ENCODE results near the gene SPRR2G.

Gene SPRR2G

DNA sequence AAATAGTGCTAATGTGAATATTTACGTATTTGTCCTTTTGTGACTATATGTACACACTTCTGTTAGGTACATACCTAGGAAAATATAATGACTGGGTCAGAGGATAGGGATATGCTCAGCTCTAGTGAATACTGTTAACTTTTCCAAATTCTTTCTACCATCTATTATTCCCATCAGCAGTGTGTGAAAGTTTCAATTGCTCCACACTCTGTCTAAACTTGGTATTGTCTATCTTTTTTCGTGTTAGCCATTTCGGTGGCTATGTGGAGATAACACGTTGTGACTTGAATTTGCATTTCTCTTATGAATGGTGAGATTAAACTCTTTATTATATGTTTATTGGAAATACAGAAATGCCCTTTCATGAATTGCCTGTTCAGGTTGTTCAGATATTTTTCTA lies 29.9 kb upstream of the SPRR2G start:
- Histone ChIP-seq H3K79me2 (no peaks in the 10 kb centered on the region), H3K9me3 (ENCODE audit: control insufficient read depth, low read length) (no peaks in the 10 kb centered on the region), H3K36me3 (ENCODE audit: control insufficient read depth, insufficient read depth, low read length) (no peaks in the 10 kb centered on the region), H3K4me2 (ENCODE audit: low read length) (no peak overlapping the region), H3K27me3 (ENCODE audit: control insufficient read depth, insufficient read depth, low read length) (no peaks in the 10 kb centered on the region), H3K9ac (no peak overlapping the region), H3K4me3 (ENCODE audit: low read depth, low read length) (no peak overlapping the region), H3K4me1 (no peaks in the 10 kb centered on the region), H3K27ac (no peak overlapping the region), H2AFZ (no peak overlapping the region)
- TF ChIP-seq CTCF (IDR thresholded peaks at IDR 0.05) = no peak

GRCh38 chr1:153178922-153179321 lies 28.2 kb upstream of the SPRR2G start:
- no peak overlapping the region for H3K27ac ChIP-seq
- no peaks in the 10 kb centered on the region for H3K9me3 ChIP-seq (ENCODE audit: control insufficient read depth, low read length)
- no peak overlapping the region for H2AFZ ChIP-seq
- no peak overlapping the region for H3K9ac ChIP-seq
- no peak for TF ChIP-seq CTCF (IDR thresholded peaks at IDR 0.05)
- no peaks in the 10 kb centered on the region for H3K79me2 ChIP-seq
- H3K4me2 ChIP-seq (ENCODE audit: low read length) = no peak overlapping the region
- H3K4me3 ChIP-seq (ENCODE audit: low read depth, low read length) = no peak overlapping the region
- H3K27me3 ChIP-seq (ENCODE audit: control insufficient read depth, insufficient read depth, low read length) = no peaks in the 10 kb centered on the region
- no peaks in the 10 kb centered on the region for H3K36me3 ChIP-seq (ENCODE audit: control insufficient read depth, insufficient read depth, low read length)
- no peaks in the 10 kb centered on the region for H3K4me1 ChIP-seq

GRCh38 chr1:153174624-153175023 lies 23.9 kb upstream of the SPRR2G start:
- H3K9ac ChIP-seq = no peak overlapping the region
- H3K27me3 ChIP-seq (ENCODE audit: control insufficient read depth, insufficient read depth, low read length) = no peaks in the 10 kb centered on the region
- H3K4me1 ChIP-seq = no peaks in the 10 kb centered on the region
- no peaks in the 10 kb centered on the region for H3K9me3 ChIP-seq (ENCODE audit: control insufficient read depth, low read length)
- no peaks in the 10 kb centered on the region for H3K79me2 ChIP-seq
- no peak for TF ChIP-seq CTCF (IDR thresholded peaks at IDR 0.05)
- no peak overlapping the region for H3K27ac ChIP-seq
- no peak overlapping the region for H3K4me2 ChIP-seq (ENCODE audit: low read length)
- no peak overlapping the region for H3K4me3 ChIP-seq (ENCODE audit: low read depth, low read length)
- H2AFZ ChIP-seq = no peak overlapping the region
- no peaks in the 10 kb centered on the region for H3K36me3 ChIP-seq (ENCODE audit: control insufficient read depth, insufficient read depth, low read length)

DNA sequence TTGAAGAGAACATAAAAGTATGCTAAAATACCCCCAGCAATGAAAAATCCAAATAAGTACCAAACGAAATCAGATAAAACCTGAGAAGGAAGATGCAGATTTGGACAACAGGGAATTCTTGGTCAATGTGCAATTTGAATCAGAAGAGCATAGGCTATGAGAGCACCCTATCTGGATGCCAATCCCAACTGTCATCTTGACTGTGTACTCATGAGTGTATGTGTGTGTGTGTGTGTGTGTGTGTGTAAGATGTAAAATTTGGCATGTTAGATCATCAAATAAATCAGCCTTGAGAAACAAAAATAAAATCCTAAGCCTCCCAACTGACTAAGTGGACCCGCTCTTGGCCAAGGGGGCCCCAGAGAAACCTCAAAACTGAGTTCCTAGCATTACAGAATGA lies 18.0 kb upstream of the SPRR2G start:
- H2AFZ ChIP-seq = no peak overlapping the region
- H3K36me3 ChIP-seq (ENCODE audit: control insufficient read depth, insufficient read depth, low read length) = no peaks in the 10 kb centered on the region
- H3K79me2 ChIP-seq = no peaks in the 10 kb centered on the region
- H3K9me3 ChIP-seq (ENCODE audit: control insufficient read depth, low read length) = no peaks in the 10 kb centered on the region
- no peak overlapping the region for H3K9ac ChIP-seq
- H3K4me1 ChIP-seq = no peaks in the 10 kb centered on the region
- no peaks in the 10 kb centered on the region for H3K27me3 ChIP-seq (ENCODE audit: control insufficient read depth, insufficient read depth, low read length)
- H3K27ac ChIP-seq = no peak overlapping the region
- H3K4me2 ChIP-seq (ENCODE audit: low read length) = no peak overlapping the region
- TF ChIP-seq CTCF (IDR thresholded peaks at IDR 0.05) = no peak
- H3K4me3 ChIP-seq (ENCODE audit: low read depth, low read length) = no peak overlapping the region

GRCh38 chr1:153155541-153155940 lies 4.9 kb upstream of the SPRR2G start:
- no peak overlapping the region for H3K9ac ChIP-seq
- H3K4me3 ChIP-seq (ENCODE audit: low read depth, low read length) = no peak overlapping the region
- no peaks in the 10 kb centered on the region for H3K9me3 ChIP-seq (ENCODE audit: control insufficient read depth, low read length)
- H3K27ac ChIP-seq = no peak overlapping the region
- no peaks in the 10 kb centered on the region for H3K27me3 ChIP-seq (ENCODE audit: control insufficient read depth, insufficient read depth, low read length)
- no peak overlapping the region for H2AFZ ChIP-seq
- no peaks in the 10 kb centered on the region for H3K4me1 ChIP-seq
- no peak for TF ChIP-seq CTCF (IDR thresholded peaks at IDR 0.05)
- H3K36me3 ChIP-seq (ENCODE audit: control insufficient read depth, insufficient read depth, low read length) = no peaks in the 10 kb centered on the region
- no peaks in the 10 kb centered on the region for H3K79me2 ChIP-seq
- H3K4me2 ChIP-seq (ENCODE audit: low read length) = no peak overlapping the region

Data from parathyroid adenoma (tissue), 2 donors.